HepG2 (cell line): ENCODE results near the gene RFC2. TPM values are rescaled to one million over a fixed set of nuclear protein-coding genes. Genes with fewer than 3 reads are reported as not detected.
A peak's percentile ranks its signal among the peaks of the same experiment; 100 is the strongest.

Source experiments
- ATAC-seq: fragments of 200-7000 bp; cut with Tn5 transposase; 3 replicates; pipeline ENCODE4 v1.9.1; 2020; ENCODE audit warnings: mild to moderate bottlenecking, moderate library complexity
- Bru-seq: library from RNA; stranded (reverse); fragments of 400-500 nt; gene quantifications from one replicate; lab custom pipeline; 2021; lab: Mats Ljungman, UMichigan
- BruChase-seq, 2 experiments: library from RNA; stranded (reverse); fragments of 400-500 nt; gene quantifications; one replicate each; lab custom pipeline; 2021; lab: Mats Ljungman, UMichigan
- BruUV-seq: library from RNA; stranded (reverse); fragments of 400-500 nt; replicated peaks from 2 replicates; lab custom pipeline; 2021; lab: Mats Ljungman, UMichigan
- CTCF ChIA-PET: fragments of 300-600 bp; formaldehyde crosslinking; extraction: SDS; loops from one replicate; lab custom pipeline; 2021; ENCODE audit warnings: low total read pairs, inconsistent platforms, low intra/inter-chr PET ratio; lab: Yijun Ruan, JAX
- POLR2A ChIA-PET: fragments of 350-600 bp; sonication (Branson Sonifier 250); formaldehyde crosslinking; loops from one replicate; lab custom pipeline; 2020; ENCODE audit warnings: antibody characterized with exemption, inconsistent platforms; lab: Yijun Ruan, JAX
- DNase-seq: peaks from one replicate; pipeline ENCODE4 v3.0.0-alpha.2; 2015; ENCODE audit warnings: low spot score
- FAIRE-seq: peaks from 3 replicates; lab custom pipeline; 2011; peaks lifted over from hg19 to GRCh38; lab: Jason Lieb, UNC
- H2AFZ ChIP-seq: one replicate; pipeline ENCODE4 v1.6.1; 2011; ENCODE audit warnings: low read length, inconsistent platforms
- H3K27ac ChIP-seq: fragments of 300-600 bp; 3 replicates; pipeline ENCODE4 v1.8.0; 2011; ENCODE audit warnings: mixed run types, mild to moderate bottlenecking, mixed read lengths, low read length, inconsistent platforms; ENCODE audit not compliant: insufficient read depth; ENCODE audit errors: extremely low read length
- H3K27me3 ChIP-seq, 2 experiments: fragments of 200-600 bp in 1 of 2; 2 replicates in 1 of 2; 3 replicates in 1 of 2; pipeline versions ENCODE4 v1.6.0 to v1.8.0; 2011; ENCODE audit warnings: low read length in 2 of 2, mild to moderate bottlenecking in 2 of 2, moderate library complexity in 2 of 2, inconsistent platforms in 1 of 2; ENCODE audit not compliant: insufficient read depth in 2 of 2, control insufficient read depth in 1 of 2
- H3K36me3 ChIP-seq, 2 experiments: fragments of 200-600 bp in 1 of 2; replicated peaks in 1 of 2; 2 replicates in 1 of 2; 3 replicates in 1 of 2; pipeline versions ENCODE4 v1.5.1 to v1.8.0; 2011; ENCODE audit warnings: low read length in 2 of 2, inconsistent platforms in 1 of 2; ENCODE audit not compliant: insufficient read depth in 2 of 2, control insufficient read depth in 1 of 2
- H3K4me1 ChIP-seq: 2 replicates; pipeline ENCODE4 v1.5.1; 2012; ENCODE audit warnings: low read length, inconsistent platforms; ENCODE audit not compliant: insufficient read depth
- H3K4me2 ChIP-seq: 2 replicates; pipeline ENCODE4 v1.6.0; 2011; ENCODE audit warnings: low read depth, low read length, inconsistent platforms
- H3K4me3 ChIP-seq, 3 experiments: fragments of 200-600 bp in 1 of 3; sonication (generic), shearing (Covaris generic) in 1 of 3; replicated peaks in 1 of 3; 2 replicates each; pipeline ENCODE4 v1.5.1; 2011 to 2016; ENCODE audit warnings: low read length in 3 of 3, inconsistent platforms in 2 of 3, low read depth in 2 of 3, mild to moderate bottlenecking in 2 of 3, control low read depth in 1 of 3, mixed read lengths in 1 of 3; ENCODE audit not compliant: insufficient read depth in 1 of 3
- H3K79me2 ChIP-seq: one replicate; pipeline ENCODE4 v1.6.1; 2011; ENCODE audit warnings: low read length, inconsistent platforms; ENCODE audit not compliant: insufficient read depth
- H3K9ac ChIP-seq: 2 replicates; pipeline ENCODE4 v1.6.0; 2011; ENCODE audit warnings: mild to moderate bottlenecking, low read depth, low read length, inconsistent platforms; ENCODE audit not compliant: insufficient read depth
- H3K9me3 ChIP-seq: 2 replicates; pipeline ENCODE4 v1.5.1; 2012; ENCODE audit warnings: mild to moderate bottlenecking, low read length
- H4K20me1 ChIP-seq: 2 replicates; pipeline ENCODE4 v1.6.0; 2011; ENCODE audit warnings: inconsistent platforms, mild to moderate bottlenecking, low read length, moderate library complexity; ENCODE audit not compliant: insufficient read depth
- ATF4 ChIP-seq, 2 experiments: fragments of 450-650 bp in 1 of 2; sonication (generic) in 1 of 2; formaldehyde crosslinking; IDR thresholded peaks; 2 replicates each; pipeline versions ENCODE4 v1.5.0 to v1.8.0; 2020 to 2022; ENCODE audit warnings: mild to moderate bottlenecking in 1 of 2, missing genetic modification reagents in 1 of 2
- DNMT1 ChIP-seq: sonication (generic); formaldehyde crosslinking; IDR thresholded peaks from 2 replicates; pipeline ENCODE4 v1.5.1; 2020; ENCODE audit warnings: mild to moderate bottlenecking, missing genetic modification reagents
- EP300 ChIP-seq, 3 experiments: sonication (generic) in 1 of 3; formaldehyde crosslinking in 1 of 3; IDR thresholded peaks; 2 replicates each; pipeline versions ENCODE4 v1.5.1 to v1.6.1; 2011 to 2020; ENCODE audit warnings: low read depth in 2 of 3, low read length in 2 of 3, borderline replicate concordance in 1 of 3, improper control_type of control experiment in 1 of 3, mild to moderate bottlenecking in 1 of 3, missing genetic modification reagents in 1 of 3, moderate library complexity in 1 of 3
- GPN1 ChIP-seq: sonication (generic); formaldehyde crosslinking; IDR thresholded peaks from 2 replicates; pipeline ENCODE4 v1.5.1; 2020; ENCODE audit warnings: missing genetic modification reagents, borderline replicate concordance
- NFKB2 ChIP-seq: sonication (generic); formaldehyde crosslinking; IDR thresholded peaks from 2 replicates; pipeline ENCODE4 v1.4.0; 2020; ENCODE audit warnings: missing genetic modification reagents, borderline replicate concordance
- NR1H2 ChIP-seq: sonication (generic); formaldehyde crosslinking; IDR thresholded peaks from 2 replicates; pipeline ENCODE4 v1.8.1; 2022; ENCODE audit warnings: low read depth, missing genetic modification reagents, borderline replicate concordance
- NR3C1 ChIP-seq: sonication (generic); formaldehyde crosslinking; IDR thresholded peaks from 2 replicates; pipeline ENCODE4 v1.4.0; 2020; ENCODE audit warnings: missing genetic modification reagents
- PHF5A ChIP-seq: IDR thresholded peaks from one replicate; pipeline ENCODE4 v1.6.1; 2018; ENCODE audit warnings: low read depth, missing genetic modification reagents; ENCODE audit not compliant: unreplicated experiment
- ZBTB34 ChIP-seq: sonication (generic); formaldehyde crosslinking; IDR thresholded peaks from 2 replicates; pipeline ENCODE4 v1.8.0; 2022; ENCODE audit warnings: mild to moderate bottlenecking, missing genetic modification reagents
- ZNF180 ChIP-seq: sonication (generic); formaldehyde crosslinking; IDR thresholded peaks from 2 replicates; pipeline ENCODE4 v1.4.0; 2020; ENCODE audit warnings: low read depth, missing genetic modification reagents, borderline replicate concordance
- ZNF335 ChIP-seq: sonication (generic); formaldehyde crosslinking; IDR thresholded peaks from 2 replicates; pipeline ENCODE4 v1.4.0; 2020; ENCODE audit warnings: missing genetic modification reagents
- ZNF510 ChIP-seq: sonication (generic); formaldehyde crosslinking; IDR thresholded peaks from 2 replicates; pipeline ENCODE4 v1.4.0; 2020; ENCODE audit warnings: low read depth, mild to moderate bottlenecking, missing genetic modification reagents
- ZNF616 ChIP-seq: sonication (generic); formaldehyde crosslinking; IDR thresholded peaks from 2 replicates; pipeline ENCODE4 v1.5.0; 2020; ENCODE audit warnings: low read depth, mild to moderate bottlenecking, missing genetic modification reagents
- ZNF720 ChIP-seq: sonication (generic); formaldehyde crosslinking; IDR thresholded peaks from 2 replicates; pipeline ENCODE4 v1.4.0; 2020; ENCODE audit warnings: missing genetic modification reagents
- WGBS: methylation state at CpG from one replicate; pipeline ENCODE4 v1.1.6; 2017; ENCODE audit warnings: low lambda C conversion rate; 5-methylcytosine and 5-hydroxymethylcytosine counted together
- in situ Hi-C: cut with HindIII; loops from 2 replicates; pipeline ENCODE4 v1.10.0; 2017; ENCODE audit warnings: low pct_unique_long_range_greater_than_20kb; ENCODE audit not compliant: extremely low pct_ligation_motif_present
- intact Hi-C: fragments of 100-400 bp; cut with micrococcal nuclease; formaldehyde crosslinking; loops from one replicate; pipeline ENCODE4 v1.10.0; 2022; ENCODE audit not compliant: unreplicated experiment
- long read RNA-seq, 2 experiments: library from RNA in 1 of 2; library from polyadenylated mRNA in 1 of 2; stranded (forward) in 1 of 2; unstranded in 1 of 2; transcript quantifications; one replicate each; pipeline ENCODE4 v2.0.0, GENCODE V29; 2019 to 2022
- polyA minus RNA-seq, 3 experiments: library from RNA; depleted of rRNA, polyadenylated mRNA; stranded (reverse); fragments of >200 nt; gene quantifications; 2 replicates each; pipeline ENCODE4 v1.2.3, GENCODE V29; 2011; ENCODE audit warnings: low replicate concordance in 1 of 3
- polyA plus RNA-seq, 8 experiments: library from polyadenylated mRNA; depleted of rRNA in 3 of 8; stranded (reverse) in 7 of 8; unstranded in 1 of 8; fragments of >200 nt; fragmentation: Illumina TruSeq in 4 of 8; extraction: Trizol in 4 of 8; gene quantifications; 2 replicates each; pipeline versions ENCODE4 v1.2.1 to v1.2.3, GENCODE V29; 2011 to 2016; ENCODE audit warnings: low read depth in 4 of 8, missing spikeins in 1 of 8, mixed read lengths in 1 of 8; ENCODE audit not compliant: insufficient read depth in 1 of 8
- total RNA-seq, 5 experiments: library from RNA; depleted of rRNA; stranded (reverse); fragments of >200 nt; fragmentation: Illumina TruSeq; extraction: Trizol; gene quantifications; 2 replicates each; pipeline ENCODE4 v1.2.3, GENCODE V29; 2016; ENCODE audit warnings: low read depth in 1 of 5

RFC2 gene
- 43.5 and 51.2 TPM in 2 replicates for total RNA-seq (2016; rRNA removed; fragmentation: Illumina TruSeq; extraction: Trizol)
- total RNA-seq (2016; cell fraction: cytosol; rRNA removed; fragmentation: Illumina TruSeq; extraction: Trizol; ENCODE audit: low read depth), result 22.7 TPM in 2 replicates
- total RNA-seq (2016; cell fraction: insoluble cytoplasmic fraction; rRNA removed; fragmentation: Illumina TruSeq; extraction: Trizol), result 44.7 and 55.0 TPM in 2 replicates
- 29.4 and 29.5 TPM in 2 replicates for total RNA-seq (2016; cell fraction: membrane; rRNA removed; fragmentation: Illumina TruSeq; extraction: Trizol)
- 16.1 and 16.4 TPM in 2 replicates for total RNA-seq (2016; cell fraction: nucleus; rRNA removed; fragmentation: Illumina TruSeq; extraction: Trizol)
- polyA plus RNA-seq (2011; rRNA removed), result 14.2 and 14.6 TPM in 2 replicates
- 12.7 and 17.2 TPM in 2 replicates for polyA plus RNA-seq (2011; cell fraction: cytosol; rRNA removed)
- 4.5 TPM in 2 replicates for polyA plus RNA-seq (2011; cell fraction: nucleus; rRNA removed)
- polyA plus RNA-seq (2012), result 8.2 and 15.6 TPM in 2 replicates
- 20.5 and 22.0 TPM in 2 replicates for polyA plus RNA-seq (2016; cell fraction: cytosol; fragmentation: Illumina TruSeq; extraction: Trizol; ENCODE audit: low read depth)
- polyA plus RNA-seq (2016; cell fraction: insoluble cytoplasmic fraction; fragmentation: Illumina TruSeq; extraction: Trizol; ENCODE audit: low read depth), result 64.2 and 73.3 TPM in 2 replicates
- polyA plus RNA-seq (2016; cell fraction: membrane; fragmentation: Illumina TruSeq; extraction: Trizol; ENCODE audit: low read depth), result 28.2 TPM in 2 replicates
- 27.9 and 32.8 TPM in 2 replicates for polyA plus RNA-seq (2016; cell fraction: nucleus; fragmentation: Illumina TruSeq; extraction: Trizol; ENCODE audit: insufficient read depth, low read depth)
- polyA minus RNA-seq (2011; rRNA and poly(A)+ RNA removed; ENCODE audit: low replicate concordance), result 19.7 and 106 TPM in 2 replicates
- 11.3 and 12.6 TPM in 2 replicates for polyA minus RNA-seq (2011; cell fraction: cytosol; rRNA and poly(A)+ RNA removed)
- 9.6 and 11.5 TPM in 2 replicates for polyA minus RNA-seq (2011; cell fraction: nucleus; rRNA and poly(A)+ RNA removed)
- percentile 54 among the genes with signal in this experiment for Bru-seq, nascent RNA
- percentile 56 among the genes with signal in this experiment for BruChase-seq, experiment 1, labeled RNA remaining after a 6-hour chase
- percentile 54 among the genes with signal in this experiment for BruChase-seq, experiment 2, labeled RNA remaining after a 2-hour chase
- long read RNA-seq, experiment 1, transcript RFC2-202 (10 exons, 1,576 nt), result minor isoform, 7 of 76 reads
- long read RNA-seq, experiment 1, transcript RFC2-201 (11 exons, 1,695 nt), result major isoform, 60 of 76 reads
- long read RNA-seq, experiment 1, partial matches to known transcripts, result 2 of 76 reads
- long read RNA-seq, experiment 1, other reads (novel, unspliced or antisense), result 5 of 76 reads
- long read RNA-seq, experiment 2, transcript RFC2-201 (11 exons, 1,695 nt), result major isoform, 15 of 27 reads
- long read RNA-seq, experiment 2, partial matches to known transcripts, result 2 of 27 reads
- long read RNA-seq, experiment 2, other reads (novel, unspliced or antisense), result 6 of 27 reads

- H3K36me3 ChIP-seq, result peaks cover 2 to 16% of the 10 kb centered on the region in 2 experiments; a peak in 3 of 5 replicates
- ChIA-PET CTCF (no interaction called here), POLR2A (interaction anchor here (1.0 to 1.9 kb wide), 4 partner anchors 10 to 34 kb away, joined by 3 to 6 read pairs (median 4); no protein-coding TSS in a partner anchor)
- 2% methylated on average over 7 of the region's 75 CpGs for WGBS
- H3K9ac ChIP-seq, result peak within 1 kb of the TSS; percentile 95
- no TSS peak for BruUV-seq
- H2AFZ ChIP-seq, result peak within 1 kb of the TSS; percentile 17
- peak within 1 kb of the TSS; percentile 83 to 98 (median 83) for H3K4me3 ChIP-seq
- ATAC-seq, result peak; percentile 97
- FAIRE-seq, result peak; percentile 73
- H3K4me1 ChIP-seq, result peaks cover 62% of the 10 kb centered on the region
- intact Hi-C loops (no loop called here), in situ Hi-C loops (no loop called here)
- H3K27me3 ChIP-seq, result no peaks in the 10 kb centered on the region; a peak in 1 of 5 replicates
- H3K79me2 ChIP-seq, result peaks cover 12% of the 10 kb centered on the region
- H3K27ac ChIP-seq, result peak within 1 kb of the TSS; percentile 79
- no peaks in the 10 kb centered on the region for H4K20me1 ChIP-seq
- H3K9me3 ChIP-seq, result no peaks in the 10 kb centered on the region
- peak within 1 kb of the TSS; percentile 93 for H3K4me2 ChIP-seq
- DNase-seq, result peak; percentile 89
- TF ChIP-seq ZNF616 (CRISPR knock-in tag), result peak; percentile 83; the same call in 1 of the 2 replicates
- peak; percentile 56; the same call in 1 of the 2 replicates for TF ChIP-seq ZBTB34 (CRISPR knock-in tag)
- 0 out of 2 replicates have a peak, but pooled peaks have one; percentile 62 for TF ChIP-seq NR1H2 (CRISPR knock-in tag)
- no peak for TF ChIP-seq GPN1 (CRISPR knock-in tag)
- peak; percentile 70; the same call in 1 of the 2 replicates for TF ChIP-seq ZNF510 (CRISPR knock-in tag)
- TF ChIP-seq ATF4 (CRISPR knock-in tag; IDR thresholded peaks at IDR 0.05), result peak in 1 of 2 experiments; percentile 55; a peak in 1 of 4 replicates
- peak; percentile 81; the same call in 1 of the 2 replicates for TF ChIP-seq NFKB2 (CRISPR knock-in tag)
- TF ChIP-seq ZNF720 (CRISPR knock-in tag), result no peak
- TF ChIP-seq EP300 (IDR thresholded peaks at IDR 0.05; ENCODE audit: low read depth in 2 of 2, low read length in 2 of 2), result peak in 1 of 2 experiments; percentile 7; a peak in 1 of 4 replicates
- no peak; the same call in 1 of the 2 replicates for TF ChIP-seq EP300 (CRISPR knock-in tag; IDR thresholded peaks at IDR 0.05; ENCODE audit: borderline replicate concordance)
- TF ChIP-seq ZNF335 (CRISPR knock-in tag), result peak; percentile 87
- peak; percentile 70; the same call in 1 of the 2 replicates for TF ChIP-seq DNMT1 (CRISPR knock-in tag)
- no peak for TF ChIP-seq ZNF180 (CRISPR knock-in tag)
- TF ChIP-seq NR3C1, result no peak
- TF ChIP-seq PHF5A (CRISPR knock-in tag), result peak; percentile 50
Observed at GRCh38 chr7:74254129-74254857, at the start of gene RFC2. RFC2 (minus strand) TSS chr7:74254399; CDS start chr7:74254383, 16 bp downstream.
